Embryonic facial prominence (tissue), 1 donor: ENCODE data around the gene TSPAN16.
A peak's percentile ranks its signal among the peaks of the same experiment; 100 is the strongest.

ENCODE experiments used
- DNase-seq: peaks from one replicate; pipeline ENCODE4 v3.0.0-alpha.2; 2016; ENCODE audit errors: extremely low spot score

TSPAN16 gene

GRCh38 chr19:11268783-11269267, 27.1 kb upstream of the TSPAN16 start:
- DNase-seq = no peak

- DNase-seq = no peak
These were observed 26.6 kb upstream of the TSPAN16 start for GRCh38 chr19:11269408-11269807.

- DNase-seq = no peak
These were observed 22.7 kb upstream of the TSPAN16 start for GRCh38 chr19:11273296-11273695.

GRCh38 chr19:11273989-11274388, 22.0 kb upstream of the TSPAN16 start:
- no peak for DNase-seq

GRCh38 chr19:11274533-11275086, 21.4 kb upstream of the TSPAN16 start:
- DNase-seq = no peak

GRCh38 chr19:11278670-11279069, 17.3 kb upstream of the TSPAN16 start:
- no peak for DNase-seq

GRCh38 chr19:11279505-11280236, 16.3 kb upstream of the TSPAN16 start:
- DNase-seq = no peak

GRCh38 chr19:11281356-11282049, 14.5 kb upstream of the TSPAN16 start:
- no peak for DNase-seq

GRCh38 chr19:11284515-11284914, 11.4 kb upstream of the TSPAN16 start:
- no peak for DNase-seq

GRCh38 chr19:11286312-11286974, 9.5 kb upstream of the TSPAN16 start:
- DNase-seq = no peak

GRCh38 chr19:11288349-11288748, 7.6 kb upstream of the TSPAN16 start:
- no peak for DNase-seq

- no peak for DNase-seq
These were observed 5.7 kb upstream of the TSPAN16 start for GRCh38 chr19:11290256-11290655.

GRCh38 chr19:11291415-11291814, 4.5 kb upstream of the TSPAN16 start:
- DNase-seq = no peak

- DNase-seq = no peak
These were observed 4.0 kb upstream of the TSPAN16 start for GRCh38 chr19:11291991-11292390.

GRCh38 chr19:11293433-11294389, 2.2 kb upstream of the TSPAN16 start:
- DNase-seq = peak; percentile 76

GRCh38 chr19:11295180-11295579, 780 bp upstream of the TSPAN16 start:
- DNase-seq = no peak

- DNase-seq = no peak
These were observed 304 bp downstream of the TSPAN16 start for GRCh38 chr19:11296264-11296663.

GRCh38 chr19:11299946-11300810, 4.2 kb downstream of the TSPAN16 start:
- DNase-seq = no peak

- no peak for DNase-seq
These were observed 4.8 kb downstream of the TSPAN16 start for GRCh38 chr19:11300811-11301120.

GRCh38 chr19:11304936-11305335, 9.0 kb downstream of the TSPAN16 start:
- no peak for DNase-seq
